ENCODE measurements around the gene ACACA. TPM values are rescaled to one million over a fixed set of nuclear protein-coding genes. Genes with fewer than 3 reads are reported as not detected.

The ACACA gene
- total and polyA plus RNA-seq, 12 donors = 5.6 to 28.0 (median 16.2) TPM

- no peaks in the 10 kb centered on the region for H3K9me3 ChIP-seq
- no peak for TF ChIP-seq CTCF (IDR thresholded peaks at IDR 0.05)
- no peak overlapping the region for H3K4me3 ChIP-seq
- no peak for ATAC-seq
- H3K36me3 ChIP-seq = peaks cover 0 to 81% (median 16%) of the 10 kb centered on the region in 9 donors
- intact Hi-C loops (cut with DNase I) = no loop called here
- no peaks in the 10 kb centered on the region for H3K4me1 ChIP-seq
- H3K27me3 ChIP-seq = no peaks in the 10 kb centered on the region
- DNase-seq = no peak
- H3K27ac ChIP-seq = no peak overlapping the region
Measured at GRCh38 chr17:37206299-37206698, 200.3 kb downstream of the ACACA start.

GRCh38 chr17:37200497-37200896 lies 206.1 kb downstream of the ACACA start:
- Histone ChIP-seq H3K4me1 (no peaks in the 10 kb centered on the region), H3K36me3 (peaks cover 0 to 69% (median 13%) of the 10 kb centered on the region in 9 donors), H3K27me3 (no peaks in the 10 kb centered on the region), H3K9me3 (no peaks in the 10 kb centered on the region), H3K27ac (no peak overlapping the region), H3K4me3 (no peak overlapping the region)
- intact Hi-C loops (cut with DNase I) = no loop called here
- ATAC-seq (no peak), DNase-seq (no peak)
- TF ChIP-seq CTCF (IDR thresholded peaks at IDR 0.05) = no peak
- WGBS, 2 donors = 87 to 90% methylated on average over 2 of the region's 2 CpGs

- ATAC-seq (no peak), DNase-seq (no peak)
- 92 to 94% methylated on average over 2 of the region's 2 CpGs for WGBS, 2 donors
- H3K27me3 ChIP-seq = no peaks in the 10 kb centered on the region
- H3K4me3 ChIP-seq = no peak overlapping the region
- no peaks in the 10 kb centered on the region for H3K4me1 ChIP-seq
- H3K36me3 ChIP-seq = peaks cover 0 to 49% (median 4%) of the 10 kb centered on the region in 9 donors
- H3K27ac ChIP-seq = no peak overlapping the region
- intact Hi-C loops (cut with DNase I) = no loop called here
- no peak for TF ChIP-seq CTCF (IDR thresholded peaks at IDR 0.05)
- H3K9me3 ChIP-seq = no peaks in the 10 kb centered on the region
Measured at GRCh38 chr17:37197336-37197735, 209.3 kb downstream of the ACACA start.

GRCh38 chr17:37194208-37194607 lies 212.4 kb downstream of the ACACA start:
- Histone ChIP-seq H3K36me3 (peaks cover 0 to 49% (median 14%) of the 10 kb centered on the region in 9 donors), H3K4me3 (no peak overlapping the region)
- 94 to 97% methylated on average over 1 of the region's 1 CpG for WGBS, 2 donors

More at GRCh38 chr17:37194208-37194607, 212.4 kb downstream of the ACACA start:
- DNase-seq = no peak
- Histone ChIP-seq H3K4me1 (no peaks in the 10 kb centered on the region), H3K27me3 (no peaks in the 10 kb centered on the region), H3K9me3 (no peaks in the 10 kb centered on the region), H3K27ac (no peak overlapping the region)
- no peak for ATAC-seq
- no peak for TF ChIP-seq CTCF (IDR thresholded peaks at IDR 0.05)
- intact Hi-C loops (cut with DNase I) = no loop called here

Measured in heart right ventricle (tissue), 16 donors.